GM10248 (cell line): ENCODE data around the gene IL20.
"Not testable (repeated sequence)": the region's sequence is repeated elsewhere in the genome, so short reads cannot be mapped to it uniquely, and the experiment has no call there.

ENCODE experiments used
- CTCF ChIA-PET: fragments of 300-600 bp; sonication (Branson Sonifier 250); formaldehyde crosslinking; extraction: SDS; loops from one replicate; lab custom pipeline; 2021; ENCODE audit warnings: antibody characterized with exemption; lab: Yijun Ruan, JAX
- POLR2A ChIA-PET: fragments of 350-650 bp; sonication (Branson Sonifier 250); formaldehyde crosslinking; extraction: SDS; loops from one replicate; lab custom pipeline; 2020; ENCODE audit warnings: antibody characterized with exemption; lab: Yijun Ruan, JAX
- DNase-seq: peaks from one replicate; pipeline ENCODE4 v3.0.0; 2012; ENCODE audit errors: extremely low spot score
- TF ChIP-seq, protein P1 (sequence below): IDR thresholded peaks from 2 replicates; pipeline ENCODE4 v1.5.1; 2012; ENCODE audit warnings: mild to moderate bottlenecking, low read depth; ENCODE audit errors: extremely low read depth, missing control alignments, control extremely low read depth

IL20 gene

DNA sequence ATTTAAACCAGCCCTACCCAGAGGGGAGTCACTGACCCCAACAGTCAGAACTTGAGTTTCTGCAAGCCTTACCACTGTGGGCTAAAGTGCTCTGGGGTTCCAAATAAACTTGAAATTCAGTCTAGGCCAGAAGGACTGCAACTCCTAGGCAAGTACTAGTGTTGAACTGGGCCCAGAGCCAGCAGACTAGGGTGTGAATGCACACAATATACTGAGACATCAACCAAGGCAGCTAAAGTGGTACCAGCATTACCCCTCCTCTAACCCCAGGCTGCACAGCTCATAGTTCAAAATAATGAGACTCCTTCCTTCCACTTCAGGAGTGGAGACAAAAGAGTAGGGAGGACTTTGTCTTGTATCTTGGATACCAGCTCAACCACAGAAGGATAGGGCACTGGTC lies 18.9 kb upstream of the IL20 start:
- TF ChIP-seq, protein P1, sequence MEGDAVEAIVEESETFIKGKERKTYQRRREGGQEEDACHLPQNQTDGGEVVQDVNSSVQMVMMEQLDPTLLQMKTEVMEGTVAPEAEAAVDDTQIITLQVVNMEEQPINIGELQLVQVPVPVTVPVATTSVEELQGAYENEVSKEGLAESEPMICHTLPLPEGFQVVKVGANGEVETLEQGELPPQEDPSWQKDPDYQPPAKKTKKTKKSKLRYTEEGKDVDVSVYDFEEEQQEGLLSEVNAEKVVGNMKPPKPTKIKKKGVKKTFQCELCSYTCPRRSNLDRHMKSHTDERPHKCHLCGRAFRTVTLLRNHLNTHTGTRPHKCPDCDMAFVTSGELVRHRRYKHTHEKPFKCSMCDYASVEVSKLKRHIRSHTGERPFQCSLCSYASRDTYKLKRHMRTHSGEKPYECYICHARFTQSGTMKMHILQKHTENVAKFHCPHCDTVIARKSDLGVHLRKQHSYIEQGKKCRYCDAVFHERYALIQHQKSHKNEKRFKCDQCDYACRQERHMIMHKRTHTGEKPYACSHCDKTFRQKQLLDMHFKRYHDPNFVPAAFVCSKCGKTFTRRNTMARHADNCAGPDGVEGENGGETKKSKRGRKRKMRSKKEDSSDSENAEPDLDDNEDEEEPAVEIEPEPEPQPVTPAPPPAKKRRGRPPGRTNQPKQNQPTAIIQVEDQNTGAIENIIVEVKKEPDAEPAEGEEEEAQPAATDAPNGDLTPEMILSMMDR, result no peak
- DNase-seq, result no peak
- CTCF ChIA-PET, result interaction anchor here (1.1 to 2.7 kb wide), 4 partner anchors 14 to 37 kb away, joined by 3 to 12 read pairs (median 6); partner anchors contain the start of gene IL20
- POLR2A ChIA-PET, result no interaction called here

- TF ChIP-seq, protein P1, result no peak
- CTCF ChIA-PET, result interaction anchor here (1.0 to 2.7 kb wide), 8 partner anchors 15 to 86 kb away, joined by 3 to 12 read pairs (median 3); partner anchors contain the start of gene IL20
- POLR2A ChIA-PET, result no interaction called here
- DNase-seq, result no peak
These were observed 18.0 kb upstream of the IL20 start for GRCh38 chr1:206847337-206847834.

DNA sequence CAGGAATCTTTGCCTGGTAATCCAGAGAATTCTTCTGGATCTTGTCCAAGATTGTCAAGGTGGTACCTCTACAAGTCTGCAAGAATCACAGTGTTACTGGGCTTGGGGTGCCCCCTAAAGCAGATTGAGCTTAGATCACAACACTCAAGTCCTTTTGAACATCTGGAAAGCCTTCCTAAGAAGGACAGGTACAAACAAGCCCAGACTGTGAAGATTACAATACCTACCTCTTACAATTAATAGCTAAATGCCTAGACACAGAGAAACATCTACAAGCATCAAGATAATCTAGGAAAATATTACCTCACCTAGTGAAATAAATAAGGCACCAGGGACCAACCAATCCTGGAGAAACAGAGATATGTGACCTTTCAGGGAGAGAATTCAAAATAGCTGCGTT lies 17.5 kb upstream of the IL20 start:
- TF ChIP-seq, protein P1, result no peak
- CTCF ChIA-PET, result interaction anchor here (1.0 to 2.7 kb wide), 7 partner anchors 17 to 85 kb away, joined by 3 to 12 read pairs (median 3); partner anchors contain the start of gene IL20
- POLR2A ChIA-PET, result no interaction called here
- DNase-seq, result no peak

DNA sequence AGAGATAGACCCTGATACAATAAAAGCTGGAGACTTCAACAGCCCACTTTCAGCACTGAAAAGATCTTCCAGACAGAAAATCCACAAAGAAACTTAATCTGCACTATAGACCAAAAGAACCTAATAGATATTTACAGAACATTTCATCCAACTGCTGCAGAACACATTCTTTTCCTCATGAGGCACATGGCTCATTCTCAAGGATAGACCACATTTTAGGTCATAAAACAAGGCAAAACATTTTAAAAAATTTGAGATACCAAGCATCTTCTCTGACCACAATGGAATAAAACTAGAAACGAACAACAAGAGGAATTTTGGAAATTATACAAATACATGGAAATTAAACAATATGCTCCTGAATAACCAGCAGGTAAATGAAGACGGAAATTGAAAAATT lies 15.0 kb upstream of the IL20 start:
- POLR2A ChIA-PET, result no interaction called here
- DNase-seq, result no peak
- CTCF ChIA-PET, result no interaction called here
- TF ChIP-seq, protein P1, result no peak

- POLR2A ChIA-PET, result no interaction called here
- no peak for DNase-seq
- TF ChIP-seq, protein P1, result no peak
- CTCF ChIA-PET, result no interaction called here
These were observed 13.9 kb upstream of the IL20 start for GRCh38 chr1:206851341-206852010.

DNA sequence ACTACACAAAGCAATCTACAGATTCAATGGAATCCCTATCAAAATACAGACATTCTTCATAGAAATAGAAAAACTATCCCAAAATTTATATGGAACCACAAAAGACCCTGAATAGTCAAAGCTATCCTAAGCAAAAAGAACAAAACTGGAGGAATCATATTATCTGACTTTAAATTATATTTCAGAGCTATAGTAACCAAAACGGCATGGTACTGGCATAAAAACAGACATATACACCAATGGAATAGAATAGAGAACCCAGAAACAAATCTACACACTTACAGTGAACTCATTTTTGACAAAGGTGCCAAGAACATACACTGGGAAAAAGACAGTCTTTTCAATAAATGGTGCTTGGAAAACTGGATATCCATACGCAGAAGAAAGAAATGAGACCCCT lies 12.8 kb upstream of the IL20 start:
- DNase-seq, POLR2A ChIA-PET: not testable (repeated sequence)
- CTCF ChIA-PET, result interaction anchor here (1.1 kb wide), 1 partner anchor 21 kb away, joined by 3 read pairs; no protein-coding TSS in a partner anchor

DNA sequence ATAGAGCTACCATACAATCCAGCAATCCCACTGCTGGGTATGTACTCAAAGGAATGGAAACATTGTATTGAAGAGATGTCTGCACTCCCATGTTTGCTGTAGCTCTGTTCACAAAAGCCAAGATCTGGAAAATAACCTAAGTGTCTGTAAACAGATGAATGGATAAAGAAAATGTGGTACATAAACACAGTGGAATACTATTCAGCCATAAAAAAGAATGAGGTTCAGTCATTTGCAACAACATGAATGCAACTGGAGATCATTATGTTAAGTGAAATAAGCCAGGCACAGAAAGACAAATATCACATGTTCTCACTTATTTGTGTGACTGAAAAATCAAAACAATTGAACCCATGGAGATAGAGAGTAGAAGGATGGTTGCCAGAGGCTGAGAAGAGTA lies 11.7 kb upstream of the IL20 start:
- DNase-seq, POLR2A ChIA-PET: not testable (repeated sequence)
- CTCF ChIA-PET, result interaction anchor here (4.6 kb wide), 1 partner anchor 59 kb away, joined by 18 read pairs; no protein-coding TSS in a partner anchor
